HG02884 (cell line): ENCODE measurements around the gene FOXO4.

Experiments used
- ATAC-seq: cut with Tn5 transposase; IDR thresholded peaks from one replicate; pipeline ENCODE4 v1.9.1; 2021; ENCODE audit warnings: mild to moderate bottlenecking, moderate library complexity; ENCODE audit not compliant: unreplicated experiment

Gene FOXO4

DNA sequence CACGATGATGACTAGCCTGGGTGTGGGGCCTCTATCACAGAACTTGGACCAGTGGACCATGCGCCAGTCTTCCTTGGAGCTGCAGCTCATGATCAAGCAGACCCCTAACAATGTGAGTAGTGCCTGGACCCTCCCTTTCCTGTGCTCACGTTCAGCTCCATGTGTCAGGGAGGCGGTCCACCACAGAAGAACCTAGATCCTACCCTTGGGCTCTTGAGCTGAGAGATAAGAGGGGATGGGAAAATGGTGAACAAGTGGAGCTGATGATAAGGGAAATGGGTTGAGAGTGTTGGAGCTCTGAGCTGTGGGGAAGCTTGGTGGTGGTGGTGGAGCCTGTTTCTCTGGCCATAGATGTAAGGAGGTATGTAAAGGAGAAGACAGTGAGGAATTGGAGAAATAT is 35.9 kb downstream of the FOXO4 start:
- no peak for ATAC-seq

DNA sequence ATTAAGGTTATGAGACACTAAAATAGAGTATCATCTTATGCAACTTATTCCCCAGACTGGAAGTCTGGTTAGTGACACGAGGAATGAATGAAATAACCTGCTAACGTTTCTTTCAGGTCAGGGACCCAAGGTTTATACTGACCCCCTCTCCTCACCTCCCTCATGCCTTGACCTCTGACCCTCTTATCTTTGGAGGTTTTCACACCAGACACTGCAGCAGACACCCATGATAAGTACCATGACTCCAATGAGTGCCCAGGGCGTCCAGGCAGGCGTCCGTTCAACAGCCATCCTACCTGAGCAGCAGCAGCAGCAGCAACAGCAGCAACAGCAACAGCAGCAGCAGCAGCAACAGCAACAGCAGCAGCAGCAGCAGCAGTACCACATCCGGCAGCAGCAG is 44.8 kb downstream of the FOXO4 start:
- ATAC-seq: no peak

DNA sequence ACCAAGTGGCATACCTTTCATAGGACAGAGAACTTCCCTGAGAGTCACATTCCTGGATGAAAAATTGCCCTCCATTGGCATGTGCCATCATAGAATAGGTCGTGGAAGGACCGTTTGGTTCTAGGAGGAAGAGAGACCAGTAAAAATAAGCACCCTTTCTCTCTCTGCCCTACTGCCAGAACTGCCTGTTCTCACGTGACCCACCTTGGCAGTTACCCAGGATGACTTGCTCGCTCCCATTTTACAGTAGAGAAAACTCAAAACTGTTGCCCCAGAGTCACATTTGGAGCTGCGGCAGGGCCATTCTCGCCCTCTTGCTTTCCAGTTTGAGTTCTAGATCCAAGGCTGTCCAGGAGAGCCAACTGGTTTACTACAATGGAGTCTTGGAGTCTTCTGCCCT is 47.9 kb downstream of the FOXO4 start:
- ATAC-seq: no peak

DNA sequence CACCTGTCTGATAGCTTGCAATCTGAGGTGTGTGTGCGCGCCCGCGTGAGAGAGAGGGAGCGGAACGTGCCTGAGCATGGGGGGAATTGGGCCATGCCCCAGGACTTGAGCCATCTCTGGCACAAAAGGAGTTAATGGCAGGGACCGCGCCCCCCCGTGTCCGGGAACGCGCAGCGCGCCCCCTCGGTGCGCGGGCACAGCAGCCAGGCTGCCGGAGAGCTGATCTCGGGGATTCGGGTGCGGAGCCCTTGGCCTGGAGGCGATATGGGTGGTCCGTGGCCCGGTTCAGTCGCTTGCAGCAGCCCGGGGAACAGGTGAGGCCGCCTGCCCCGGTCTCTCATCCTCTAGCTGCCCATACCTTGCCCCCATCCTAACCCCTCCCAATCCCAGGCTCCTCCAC is 49.0 kb downstream of the FOXO4 start, which contains the start of gene NLGN3:
Gene NLGN3 (plus strand): TSS at position 191 of the 400 bp plus-strand sequence. CDS start 2,909 bp downstream, outside the sequence.
- no peak for ATAC-seq

DNA sequence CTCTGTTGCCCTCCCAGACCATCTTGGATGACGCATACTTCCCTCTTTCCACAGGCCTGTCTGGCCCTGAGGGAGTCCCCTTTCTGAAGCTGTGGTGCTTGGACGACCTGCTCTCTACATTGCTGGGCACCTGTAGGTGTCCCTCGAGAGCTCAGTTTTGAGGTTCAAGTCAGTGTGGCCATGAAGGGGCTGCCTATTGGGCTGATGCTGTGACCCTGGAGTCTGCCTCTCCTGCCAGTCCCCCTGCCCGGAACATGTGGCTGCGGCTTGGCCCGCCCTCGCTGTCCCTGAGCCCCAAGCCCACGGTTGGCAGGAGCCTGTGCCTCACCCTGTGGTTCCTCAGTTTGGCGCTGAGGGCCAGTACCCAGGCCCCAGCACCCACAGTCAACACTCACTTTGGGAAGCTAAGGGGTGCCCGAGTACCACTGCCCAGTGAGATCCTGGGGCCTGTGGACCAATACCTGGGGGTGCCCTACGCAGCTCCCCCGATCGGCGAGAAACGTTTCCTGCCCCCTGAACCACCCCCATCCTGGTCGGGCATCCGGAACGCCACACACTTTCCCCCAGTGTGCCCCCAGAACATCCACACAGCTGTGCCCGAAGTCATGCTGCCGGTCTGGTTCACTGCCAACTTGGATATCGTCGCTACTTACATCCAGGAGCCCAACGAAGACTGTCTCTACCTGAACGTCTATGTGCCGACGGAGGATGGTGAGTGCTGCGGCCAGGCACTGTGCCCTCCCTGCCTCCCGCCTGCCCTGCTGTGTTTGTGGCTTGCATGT is 52.0 kb downstream of the FOXO4 start:
- no peak for ATAC-seq

DNA sequence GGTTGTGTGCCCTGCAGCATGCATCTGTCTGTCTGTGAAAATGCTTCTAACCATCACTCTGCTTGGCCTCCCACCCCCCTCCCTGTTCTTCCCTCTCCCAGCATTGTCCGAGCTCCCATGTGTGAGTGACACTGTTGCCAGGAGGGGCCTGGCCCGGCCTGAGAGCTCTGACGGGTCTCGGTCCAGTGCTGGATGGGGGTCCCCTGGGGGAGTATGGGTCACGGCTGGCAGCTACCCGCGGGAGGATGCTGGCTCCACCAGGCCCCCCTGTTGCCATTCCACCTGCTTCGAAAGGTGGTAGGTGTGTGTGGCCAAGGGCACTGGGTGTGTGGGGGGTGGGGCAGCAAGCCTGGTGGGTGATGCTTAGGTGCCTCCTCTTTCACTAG is 52.6 kb downstream of the FOXO4 start:
- no peak for ATAC-seq

DNA sequence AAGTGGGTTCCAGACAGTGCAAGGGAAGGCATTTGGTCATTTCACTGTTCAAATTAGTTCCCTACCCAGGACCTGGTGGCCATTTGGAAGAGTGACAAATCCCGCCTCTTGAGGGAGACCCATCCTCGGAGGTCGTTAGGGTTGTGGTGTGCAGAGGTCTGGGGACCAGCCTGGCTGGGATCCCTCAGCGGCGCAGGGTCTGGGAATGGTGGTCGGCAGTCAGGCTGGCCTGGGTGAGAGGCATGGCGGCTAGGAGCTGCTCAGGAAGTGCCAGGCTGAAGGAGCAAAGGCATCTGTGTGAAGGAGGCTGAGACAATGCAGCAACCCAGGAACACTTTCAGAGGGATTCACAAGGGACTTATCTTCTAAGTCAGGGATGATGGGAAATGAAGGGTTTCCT is 55.7 kb downstream of the FOXO4 start:
- no peak for ATAC-seq
